GM10266 (cell line): ENCODE results near the gene FLRT2.

Source experiments
- DNase-seq: peaks from one replicate; pipeline ENCODE4 v3.0.0; 2012; ENCODE audit errors: extremely low spot score
- TF ChIP-seq, protein P1 (sequence below): IDR thresholded peaks from 2 replicates; pipeline ENCODE4 v1.5.1; 2012; ENCODE audit warnings: mild to moderate bottlenecking, low read depth; ENCODE audit not compliant: control insufficient read depth, insufficient read depth; ENCODE audit errors: missing control alignments

The FLRT2 gene

GRCh38 chr14:85501751-85502150 is 28.2 kb upstream of the FLRT2 start:
- TF ChIP-seq, protein P1, sequence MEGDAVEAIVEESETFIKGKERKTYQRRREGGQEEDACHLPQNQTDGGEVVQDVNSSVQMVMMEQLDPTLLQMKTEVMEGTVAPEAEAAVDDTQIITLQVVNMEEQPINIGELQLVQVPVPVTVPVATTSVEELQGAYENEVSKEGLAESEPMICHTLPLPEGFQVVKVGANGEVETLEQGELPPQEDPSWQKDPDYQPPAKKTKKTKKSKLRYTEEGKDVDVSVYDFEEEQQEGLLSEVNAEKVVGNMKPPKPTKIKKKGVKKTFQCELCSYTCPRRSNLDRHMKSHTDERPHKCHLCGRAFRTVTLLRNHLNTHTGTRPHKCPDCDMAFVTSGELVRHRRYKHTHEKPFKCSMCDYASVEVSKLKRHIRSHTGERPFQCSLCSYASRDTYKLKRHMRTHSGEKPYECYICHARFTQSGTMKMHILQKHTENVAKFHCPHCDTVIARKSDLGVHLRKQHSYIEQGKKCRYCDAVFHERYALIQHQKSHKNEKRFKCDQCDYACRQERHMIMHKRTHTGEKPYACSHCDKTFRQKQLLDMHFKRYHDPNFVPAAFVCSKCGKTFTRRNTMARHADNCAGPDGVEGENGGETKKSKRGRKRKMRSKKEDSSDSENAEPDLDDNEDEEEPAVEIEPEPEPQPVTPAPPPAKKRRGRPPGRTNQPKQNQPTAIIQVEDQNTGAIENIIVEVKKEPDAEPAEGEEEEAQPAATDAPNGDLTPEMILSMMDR, result no peak
- DNase-seq, result no peak

GRCh38 chr14:85508863-85509262 is 21.1 kb upstream of the FLRT2 start:
- TF ChIP-seq, protein P1, result no peak
- DNase-seq, result no peak

DNA sequence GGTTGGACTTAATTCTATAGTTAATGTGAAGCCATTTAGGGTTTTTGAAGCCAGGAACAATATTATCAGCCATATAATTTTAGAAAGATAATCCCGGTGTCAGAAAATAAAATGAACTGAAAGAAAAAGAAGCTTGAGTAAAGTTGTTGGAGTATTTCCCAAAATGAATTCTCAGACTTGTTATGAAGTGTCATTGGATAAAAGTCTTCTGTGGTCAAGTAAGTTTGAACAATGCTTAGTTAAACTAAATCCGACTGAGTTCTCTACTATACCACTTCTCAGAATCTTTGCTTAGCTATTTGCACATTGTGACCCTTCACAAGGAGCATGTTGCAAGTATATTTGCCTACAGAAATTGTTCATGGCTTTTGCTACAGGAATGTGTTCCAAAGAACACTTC is 17.5 kb upstream of the FLRT2 start:
- DNase-seq, result no peak

GRCh38 chr14:85514487-85514886 is 15.5 kb upstream of the FLRT2 start:
- no peak for DNase-seq
- TF ChIP-seq, protein P1, result no peak

More for the DNA sequence above, 17.5 kb upstream of the FLRT2 start:
- TF ChIP-seq, protein P1, result no peak

DNA sequence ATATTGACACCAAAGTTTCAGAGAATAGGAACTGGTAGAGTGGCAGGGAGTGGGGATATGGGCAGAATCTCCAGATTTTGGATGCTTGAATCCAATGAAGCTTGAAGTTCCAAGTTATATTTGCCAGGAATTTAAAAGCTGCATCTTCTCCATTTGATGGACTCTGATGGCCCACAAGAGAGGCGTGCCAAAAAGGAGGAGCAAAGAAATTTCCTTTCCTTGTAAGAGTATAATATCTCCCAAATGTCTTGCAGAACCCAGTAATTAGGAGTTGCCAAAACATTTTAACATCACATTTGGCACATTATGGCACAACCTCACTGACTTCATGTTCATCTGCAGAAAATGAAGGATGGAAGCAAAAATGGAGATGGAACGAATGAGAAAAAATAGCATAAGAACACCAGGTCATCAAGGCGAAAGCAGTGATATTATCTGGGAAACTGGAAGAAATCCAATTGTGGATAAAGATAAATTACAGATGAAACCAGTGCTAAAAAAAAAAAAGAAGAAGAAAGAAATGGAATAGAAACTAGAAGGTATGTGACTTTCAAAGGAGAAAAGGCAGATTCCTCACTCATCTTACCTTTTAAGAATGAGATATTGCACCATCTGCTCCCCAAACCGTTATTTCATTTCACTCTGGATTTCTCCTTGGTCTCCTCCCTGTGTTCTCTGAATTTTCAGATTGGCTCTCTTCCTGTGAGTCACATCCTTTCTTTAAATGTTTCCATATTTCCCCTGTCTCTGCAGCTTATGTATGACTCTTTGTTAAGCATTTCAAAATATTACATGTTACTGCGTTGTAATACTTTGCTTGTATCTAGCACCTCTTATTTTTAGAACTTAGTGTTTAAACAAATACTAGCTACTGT is 13.5 kb upstream of the FLRT2 start:
- TF ChIP-seq, protein P1, result no peak
- DNase-seq, result no peak

GRCh38 chr14:85517114-85517688 is 12.7 kb upstream of the FLRT2 start:
- DNase-seq, result no peak
- TF ChIP-seq, protein P1, result no peak
